Activated CD8-positive, alpha-beta memory T cell treated with anti-CD3 and anti-CD28 coated beads, Interleukin-2, amount 50 U/mL, for 1 hour (primary cell): Measurements from ENCODE around the gene CNOT4.
"Not testable (repeated sequence)": the region's sequence is repeated elsewhere in the genome, so short reads cannot be mapped to it uniquely, and the experiment has no call there.

Source experiments
- DNase-seq: peaks from one replicate; pipeline ENCODE4 v3.0.0-alpha.2; 2020; ENCODE audit errors: extremely low read depth

The CNOT4 gene

GRCh38 chr7:135364206-135364605 lies 145.7 kb downstream of the CNOT4 start:
- no peak for DNase-seq

- no peak for DNase-seq
These were observed 147.0 kb downstream of the CNOT4 start for GRCh38 chr7:135362871-135363270.

GRCh38 chr7:135361788-135362187 lies 148.1 kb downstream of the CNOT4 start:
- no peak for DNase-seq

GRCh38 chr7:135359615-135360014 lies 150.3 kb downstream of the CNOT4 start:
- DNase-seq, result no peak

GRCh38 chr7:135355377-135356048 lies 154.4 kb downstream of the CNOT4 start:
- DNase-seq, result no peak

GRCh38 chr7:135353832-135354231 lies 156.1 kb downstream of the CNOT4 start:
- DNase-seq, result no peak

GRCh38 chr7:135352285-135352684 lies 157.6 kb downstream of the CNOT4 start:
- DNase-seq, result no peak

GRCh38 chr7:135351070-135351469 lies 158.8 kb downstream of the CNOT4 start:
- not testable (repeated sequence) for DNase-seq

GRCh38 chr7:135349746-135350145 lies 160.2 kb downstream of the CNOT4 start:
- DNase-seq, result no peak

- DNase-seq, result no peak
These were observed 161.4 kb downstream of the CNOT4 start for GRCh38 chr7:135348493-135348892.

- no peak for DNase-seq
These were observed 166.5 kb downstream of the CNOT4 start for GRCh38 chr7:135343361-135343760.

- no peak for DNase-seq
These were observed 167.0 kb downstream of the CNOT4 start for GRCh38 chr7:135342887-135343286.

GRCh38 chr7:135341049-135341448 lies 168.9 kb downstream of the CNOT4 start:
- DNase-seq, result no peak

GRCh38 chr7:135337977-135338550 lies 171.8 kb downstream of the CNOT4 start:
- DNase-seq, result no peak

GRCh38 chr7:135337506-135337905 lies 172.4 kb downstream of the CNOT4 start:
- no peak for DNase-seq

GRCh38 chr7:135335628-135336139 lies 174.2 kb downstream of the CNOT4 start:
- DNase-seq, result no peak

GRCh38 chr7:135334830-135335543 lies 174.9 kb downstream of the CNOT4 start:
- DNase-seq, result no peak

- DNase-seq, result no peak
These were observed 176.0 kb downstream of the CNOT4 start for GRCh38 chr7:135333946-135334345.

- DNase-seq, result no peak
These were observed 176.7 kb downstream of the CNOT4 start for GRCh38 chr7:135333200-135333599.

GRCh38 chr7:135330088-135330487 lies 179.8 kb downstream of the CNOT4 start:
- no peak for DNase-seq

GRCh38 chr7:135328526-135328925 lies 181.4 kb downstream of the CNOT4 start:
- no peak for DNase-seq

- no peak for DNase-seq
These were observed 181.8 kb downstream of the CNOT4 start for GRCh38 chr7:135328053-135328452.

- no peak for DNase-seq
These were observed 182.4 kb downstream of the CNOT4 start for GRCh38 chr7:135327458-135327857.
